ENCODE measurements around the gene IFT122.

The IFT122 gene

DNA sequence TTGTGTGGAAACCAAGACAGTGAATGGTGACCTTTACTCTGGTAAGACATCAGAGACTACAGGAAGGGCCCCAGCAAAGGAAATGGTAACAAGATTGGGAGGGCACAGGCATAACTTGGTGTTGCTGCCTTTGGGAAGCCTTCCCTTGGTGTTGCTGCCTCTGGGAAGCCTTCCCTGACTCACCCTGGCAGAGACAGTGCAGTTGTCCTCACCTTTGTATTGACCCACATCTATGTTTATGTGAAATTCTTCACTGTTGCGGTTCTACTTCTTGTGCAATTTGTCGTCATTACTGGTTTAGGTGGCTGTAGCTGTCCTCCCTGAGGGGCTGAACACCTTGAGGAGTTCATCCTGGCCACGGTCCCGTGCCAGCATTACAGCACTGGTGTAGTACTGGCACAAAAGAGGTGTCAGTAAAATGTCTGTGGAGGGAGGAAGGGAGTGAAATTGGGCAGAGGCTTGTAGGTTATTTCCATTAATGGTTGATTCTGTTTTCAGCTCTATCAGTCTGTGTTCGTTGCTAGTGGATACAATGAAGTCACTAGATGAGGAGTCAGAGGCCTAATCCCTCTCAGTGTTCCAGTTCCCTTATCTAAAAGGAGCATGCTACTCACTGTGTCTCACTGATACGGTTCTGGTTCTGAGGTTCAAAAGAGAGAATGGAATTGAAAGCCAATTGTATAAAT is 21.6 kb downstream of the IFT122 start:
- TF ChIP-seq, protein P1, sequence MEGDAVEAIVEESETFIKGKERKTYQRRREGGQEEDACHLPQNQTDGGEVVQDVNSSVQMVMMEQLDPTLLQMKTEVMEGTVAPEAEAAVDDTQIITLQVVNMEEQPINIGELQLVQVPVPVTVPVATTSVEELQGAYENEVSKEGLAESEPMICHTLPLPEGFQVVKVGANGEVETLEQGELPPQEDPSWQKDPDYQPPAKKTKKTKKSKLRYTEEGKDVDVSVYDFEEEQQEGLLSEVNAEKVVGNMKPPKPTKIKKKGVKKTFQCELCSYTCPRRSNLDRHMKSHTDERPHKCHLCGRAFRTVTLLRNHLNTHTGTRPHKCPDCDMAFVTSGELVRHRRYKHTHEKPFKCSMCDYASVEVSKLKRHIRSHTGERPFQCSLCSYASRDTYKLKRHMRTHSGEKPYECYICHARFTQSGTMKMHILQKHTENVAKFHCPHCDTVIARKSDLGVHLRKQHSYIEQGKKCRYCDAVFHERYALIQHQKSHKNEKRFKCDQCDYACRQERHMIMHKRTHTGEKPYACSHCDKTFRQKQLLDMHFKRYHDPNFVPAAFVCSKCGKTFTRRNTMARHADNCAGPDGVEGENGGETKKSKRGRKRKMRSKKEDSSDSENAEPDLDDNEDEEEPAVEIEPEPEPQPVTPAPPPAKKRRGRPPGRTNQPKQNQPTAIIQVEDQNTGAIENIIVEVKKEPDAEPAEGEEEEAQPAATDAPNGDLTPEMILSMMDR (conservative IDR thresholded peaks at IDR 0.05; ENCODE audit: low read depth, low read length), result no peak
- DNase-seq (ENCODE audit: low read depth), result no peak
- H3K4me3 ChIP-seq (ENCODE audit: low read length), result no peak overlapping the region

DNA sequence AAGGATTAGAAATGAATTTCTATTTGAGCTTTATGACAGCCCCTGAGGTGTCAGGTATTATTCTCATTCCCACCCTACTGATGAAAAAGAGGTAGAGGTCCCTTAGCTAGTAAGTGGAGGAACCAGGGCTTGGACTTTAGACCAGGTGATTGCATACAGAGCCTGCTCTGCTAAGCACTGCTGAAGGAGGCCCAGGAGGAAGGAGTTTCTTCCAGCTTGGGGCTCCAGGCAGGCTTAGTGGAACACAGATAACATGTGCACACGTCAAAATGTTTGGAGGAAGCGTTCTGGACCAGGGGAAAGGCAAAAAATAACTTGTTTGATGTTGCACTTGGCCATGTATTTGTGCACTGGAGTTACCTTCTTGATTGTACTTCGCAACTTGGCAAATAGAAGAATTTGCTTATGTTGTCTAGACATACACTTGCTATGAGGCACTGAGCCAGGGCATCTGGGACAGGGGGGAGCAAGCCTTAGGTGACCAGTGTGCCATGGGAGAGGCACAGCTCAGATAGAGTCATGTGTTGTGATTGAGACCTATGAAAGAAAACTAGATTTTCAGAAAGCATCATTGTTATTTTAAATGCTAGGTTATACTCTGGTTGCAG is 22.4 kb downstream of the IFT122 start:
- no peak for DNase-seq (ENCODE audit: low read depth)
- no peak overlapping the region for H3K4me3 ChIP-seq (ENCODE audit: low read length)
- TF ChIP-seq, protein P1 (conservative IDR thresholded peaks at IDR 0.05; ENCODE audit: low read depth, low read length), result no peak

DNA sequence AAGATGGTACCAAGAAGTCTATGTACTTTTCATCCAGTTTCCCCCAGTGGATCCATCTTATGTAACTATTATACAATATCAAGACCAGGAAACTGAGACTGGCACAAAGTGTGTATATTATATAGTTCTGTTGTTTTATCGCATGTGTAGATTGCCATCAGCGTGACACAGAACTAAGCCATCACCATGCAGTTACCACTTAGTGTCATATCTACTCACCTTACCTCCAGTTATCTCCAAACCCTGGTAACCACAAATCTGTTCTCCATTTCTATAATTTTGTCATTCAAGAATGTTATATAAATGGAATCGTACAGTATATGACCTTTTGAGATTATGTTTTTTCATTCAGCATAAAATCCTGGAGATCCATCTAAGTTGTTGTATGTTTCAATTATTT is 23.1 kb downstream of the IFT122 start:
- H3K4me3 ChIP-seq (ENCODE audit: low read length), result no peak overlapping the region
- TF ChIP-seq, protein P1 (conservative IDR thresholded peaks at IDR 0.05; ENCODE audit: low read depth, low read length), result no peak
- DNase-seq (ENCODE audit: low read depth), result no peak

DNA sequence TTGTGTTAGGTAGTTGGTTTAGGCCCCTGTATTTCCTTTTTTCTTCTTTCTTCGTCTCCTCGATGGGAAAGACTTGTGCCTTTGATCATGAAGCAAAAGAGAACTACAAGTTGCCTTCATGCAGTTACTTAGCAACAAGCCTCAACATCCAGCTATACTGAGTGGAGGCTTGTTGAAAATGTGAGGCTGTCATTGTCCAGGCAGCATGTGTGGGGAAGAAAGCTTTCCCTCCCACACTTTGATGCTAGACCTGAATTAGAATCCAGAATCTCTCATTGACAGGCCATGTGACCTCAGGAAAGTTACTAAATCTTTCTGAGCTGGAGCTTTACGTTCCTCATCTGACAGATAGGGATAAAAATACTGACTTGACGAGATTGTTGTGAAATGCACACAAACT is 23.7 kb downstream of the IFT122 start:
- DNase-seq (ENCODE audit: low read depth), result no peak
- TF ChIP-seq, protein P1 (conservative IDR thresholded peaks at IDR 0.05; ENCODE audit: low read depth, low read length), result no peak
- no peak overlapping the region for H3K4me3 ChIP-seq (ENCODE audit: low read length)

DNA sequence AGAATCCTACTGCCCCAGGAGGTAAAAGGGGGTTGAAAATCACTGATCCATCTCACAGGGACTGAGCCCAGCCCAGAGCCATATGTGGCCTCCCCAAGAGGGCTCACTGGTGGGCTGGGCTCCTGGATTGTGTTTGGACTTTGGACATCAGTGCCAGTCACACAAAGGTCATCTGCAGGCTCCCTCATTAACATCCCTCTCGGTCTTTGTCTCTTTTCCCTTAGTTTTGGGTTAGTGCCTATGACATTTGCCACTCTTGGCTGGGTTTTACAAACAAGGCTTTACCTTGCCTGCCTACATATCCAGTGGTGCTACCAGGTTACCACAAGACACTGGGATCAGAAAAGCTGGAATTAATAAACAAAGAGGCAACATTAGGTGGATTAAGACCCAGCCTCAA is 27.9 kb downstream of the IFT122 start:
- DNase-seq (ENCODE audit: low read depth), result no peak
- no peak overlapping the region for H3K4me3 ChIP-seq (ENCODE audit: low read length)
- TF ChIP-seq, protein P1 (conservative IDR thresholded peaks at IDR 0.05; ENCODE audit: low read depth, low read length), result no peak

DNA sequence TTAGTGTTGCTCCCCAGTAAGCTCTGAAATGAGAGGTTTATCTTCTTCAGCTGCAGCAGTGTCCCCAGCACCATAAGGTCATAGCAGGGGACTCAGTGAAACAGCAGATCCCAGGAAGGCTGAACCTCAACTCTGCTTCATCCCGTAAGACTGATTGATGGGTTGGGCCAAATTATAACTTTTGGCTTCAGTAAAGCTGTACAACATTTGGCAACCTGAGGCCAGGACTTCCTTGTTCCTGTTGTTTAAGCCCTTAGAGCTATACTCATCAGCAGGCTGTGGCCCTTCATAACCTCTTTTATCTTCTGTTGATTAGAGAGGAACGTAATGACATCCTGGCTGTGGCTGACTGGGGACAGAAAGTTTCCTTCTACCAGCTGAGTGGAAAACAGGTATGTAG is 29.0 kb downstream of the IFT122 start:
- TF ChIP-seq, protein P1 (conservative IDR thresholded peaks at IDR 0.05; ENCODE audit: low read depth, low read length), result no peak
- H3K4me3 ChIP-seq (ENCODE audit: low read length), result no peak overlapping the region
- DNase-seq (ENCODE audit: low read depth), result no peak

DNA sequence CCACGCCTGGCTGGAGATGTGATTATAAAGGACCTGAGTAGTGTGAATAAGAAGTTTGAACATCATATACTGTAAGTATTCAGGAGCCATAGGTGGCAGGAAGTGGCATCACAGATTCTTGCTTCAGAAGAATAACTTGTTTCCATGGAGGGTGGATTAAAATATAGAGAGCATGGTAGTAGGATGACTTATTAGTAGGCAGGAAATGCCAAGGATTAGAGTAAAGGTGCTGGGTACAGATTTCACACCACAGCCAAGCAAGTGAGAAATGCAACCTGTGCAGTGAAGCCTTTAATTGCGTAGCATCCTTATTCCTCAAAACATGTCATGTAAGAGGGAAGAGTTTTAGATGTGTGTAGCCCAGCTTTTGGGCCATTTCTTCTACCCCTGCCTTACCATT is 30.8 kb downstream of the IFT122 start:
- no peak overlapping the region for H3K4me3 ChIP-seq (ENCODE audit: low read length)
- TF ChIP-seq, protein P1 (conservative IDR thresholded peaks at IDR 0.05; ENCODE audit: low read depth, low read length), result no peak
- DNase-seq (ENCODE audit: low read depth), result no peak

Data from retinal pigment epithelial cell (primary cell).